Measurements from ENCODE around the gene UNC5A. TPM values are rescaled to one million over a fixed set of nuclear protein-coding genes. Genes with fewer than 3 reads are reported as not detected.
A peak's percentile ranks its signal among the peaks of the same experiment; 100 is the strongest.

UNC5A gene
- total RNA-seq, 2 donors from 2014 or later = 0.89 to 1.4 TPM

DNA sequence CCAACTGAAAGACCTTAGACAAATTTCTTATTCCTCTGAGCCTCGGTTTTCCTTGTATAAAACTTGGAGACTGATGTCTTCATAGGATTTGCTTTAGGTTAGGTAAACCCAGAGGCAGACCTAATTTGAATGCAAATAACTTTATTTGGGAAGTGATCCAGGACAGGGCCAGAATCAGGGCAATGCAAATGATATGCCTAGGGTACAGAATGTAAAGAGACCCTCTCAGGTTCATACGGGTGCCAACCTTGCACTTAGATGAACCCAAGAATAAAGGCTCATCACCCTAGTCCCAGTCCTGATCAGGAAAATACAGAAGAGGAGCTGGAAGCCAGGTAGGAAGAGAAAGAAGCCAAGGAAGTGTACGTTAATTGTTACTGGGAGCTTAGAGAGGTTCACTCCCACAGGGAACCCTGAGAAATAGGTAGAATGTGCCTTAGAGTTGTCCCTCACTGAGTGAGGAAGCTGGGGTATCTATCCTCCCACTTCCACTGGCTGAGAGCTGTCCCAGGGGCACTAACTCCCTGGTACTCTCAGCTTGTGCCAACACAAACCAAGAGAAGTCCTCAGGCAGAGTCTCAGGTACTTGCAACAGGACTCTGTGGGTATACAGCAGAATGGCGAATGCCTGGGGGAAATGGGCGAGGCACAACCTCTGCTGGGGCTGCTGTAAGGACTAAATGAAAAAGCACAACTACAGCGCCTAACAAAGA is 91.9 kb downstream of the UNC5A start:
- Mint-ChIP-seq H3K27ac (no peak overlapping the region), H3K27me3 (ENCODE audit: insufficient read depth) (no peaks in the 10 kb centered on the region), H3K9me3 (no peaks in the 10 kb centered on the region), H3K4me1 (peaks cover 24% of the 10 kb centered on the region), H3K36me3 (ENCODE audit: low read depth) (peaks cover 36% of the 10 kb centered on the region), H3K4me3 (no peak overlapping the region)
- no peak overlapping the region for H3K9ac ChIP-seq (ENCODE audit: extremely low read depth, low read length, poor library complexity, severe bottlenecking)
- H3K9me3 ChIP-seq (ENCODE audit: control insufficient read depth, low read length) = no peaks in the 10 kb centered on the region
- H3K27me3 ChIP-seq (ENCODE audit: control insufficient read depth, insufficient read depth, low read length, poor library complexity, severe bottlenecking) = no peaks in the 10 kb centered on the region
- peaks cover 6% of the 10 kb centered on the region for H3K4me1 ChIP-seq (ENCODE audit: control insufficient read depth, insufficient read depth, low read length)
- no peak overlapping the region for H3K4me3 ChIP-seq (ENCODE audit: low read length)
- no peak overlapping the region for H3K27ac ChIP-seq (ENCODE audit: low read depth, low read length)
- no peak for DNase-seq
- H3K36me3 ChIP-seq (ENCODE audit: control insufficient read depth, insufficient read depth, low read length) = peaks cover 55% of the 10 kb centered on the region
- TF ChIP-seq, protein P1, sequence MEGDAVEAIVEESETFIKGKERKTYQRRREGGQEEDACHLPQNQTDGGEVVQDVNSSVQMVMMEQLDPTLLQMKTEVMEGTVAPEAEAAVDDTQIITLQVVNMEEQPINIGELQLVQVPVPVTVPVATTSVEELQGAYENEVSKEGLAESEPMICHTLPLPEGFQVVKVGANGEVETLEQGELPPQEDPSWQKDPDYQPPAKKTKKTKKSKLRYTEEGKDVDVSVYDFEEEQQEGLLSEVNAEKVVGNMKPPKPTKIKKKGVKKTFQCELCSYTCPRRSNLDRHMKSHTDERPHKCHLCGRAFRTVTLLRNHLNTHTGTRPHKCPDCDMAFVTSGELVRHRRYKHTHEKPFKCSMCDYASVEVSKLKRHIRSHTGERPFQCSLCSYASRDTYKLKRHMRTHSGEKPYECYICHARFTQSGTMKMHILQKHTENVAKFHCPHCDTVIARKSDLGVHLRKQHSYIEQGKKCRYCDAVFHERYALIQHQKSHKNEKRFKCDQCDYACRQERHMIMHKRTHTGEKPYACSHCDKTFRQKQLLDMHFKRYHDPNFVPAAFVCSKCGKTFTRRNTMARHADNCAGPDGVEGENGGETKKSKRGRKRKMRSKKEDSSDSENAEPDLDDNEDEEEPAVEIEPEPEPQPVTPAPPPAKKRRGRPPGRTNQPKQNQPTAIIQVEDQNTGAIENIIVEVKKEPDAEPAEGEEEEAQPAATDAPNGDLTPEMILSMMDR (conservative IDR thresholded peaks at IDR 0.05) = no peak
- 91 to 100% methylated on average over 3 to 6 of the region's 6 CpGs for WGBS, 2 experiments (ENCODE audit: insufficient coverage in 1 of 2, insufficient read length in 1 of 2)

DNA sequence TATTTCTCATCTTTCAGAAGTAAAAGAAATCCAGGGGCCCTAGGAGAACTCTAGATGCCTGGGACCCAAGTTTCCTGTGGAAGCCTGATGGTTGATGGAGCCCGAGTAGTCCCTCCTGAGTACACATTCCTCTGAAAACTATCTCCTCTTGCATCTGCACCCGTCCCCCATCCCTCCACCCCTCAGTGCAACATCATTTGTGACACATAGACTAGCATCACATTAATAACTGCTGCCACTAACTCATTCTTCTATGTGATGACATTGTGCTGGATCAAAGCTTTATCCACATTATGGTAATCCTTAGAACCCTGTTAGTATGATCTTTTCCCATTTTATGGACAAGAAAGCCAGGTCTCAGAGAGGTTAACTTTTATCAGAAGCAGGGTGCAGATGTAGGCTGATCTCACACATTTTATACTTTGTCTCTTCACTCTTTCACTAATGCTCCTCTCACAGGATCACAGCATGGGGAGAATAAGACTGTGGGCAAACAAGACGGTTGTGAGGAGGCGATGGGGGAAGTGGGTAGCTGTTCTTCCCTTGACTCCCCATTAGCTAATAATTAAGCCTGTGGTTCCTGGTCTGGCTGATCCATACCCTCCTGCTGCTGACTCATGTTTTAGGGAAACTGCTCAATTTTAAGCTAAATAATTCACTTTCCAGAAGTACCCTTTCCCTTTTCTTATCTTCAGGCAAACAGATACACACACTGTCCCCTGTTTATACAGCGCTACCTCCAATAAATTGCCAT is 92.7 kb downstream of the UNC5A start:
- Mint-ChIP-seq H3K9me3 (no peaks in the 10 kb centered on the region), H3K4me1 (peaks cover 24% of the 10 kb centered on the region), H3K36me3 (ENCODE audit: low read depth) (peaks cover 41% of the 10 kb centered on the region), H3K27me3 (ENCODE audit: insufficient read depth) (no peaks in the 10 kb centered on the region), H3K27ac (peak overlapping the region; percentile 27), H3K4me3 (peak overlapping the region; percentile 12)
- TF ChIP-seq, protein P1 (conservative IDR thresholded peaks at IDR 0.05) = no peak
- no peaks in the 10 kb centered on the region for H3K27me3 ChIP-seq (ENCODE audit: control insufficient read depth, insufficient read depth, low read length, poor library complexity, severe bottlenecking)
- H3K9me3 ChIP-seq (ENCODE audit: control insufficient read depth, low read length) = no peaks in the 10 kb centered on the region
- peaks cover 63% of the 10 kb centered on the region for H3K36me3 ChIP-seq (ENCODE audit: control insufficient read depth, insufficient read depth, low read length)
- H3K4me3 ChIP-seq (ENCODE audit: low read length) = no peak overlapping the region
- H3K9ac ChIP-seq (ENCODE audit: extremely low read depth, low read length, poor library complexity, severe bottlenecking) = no peak overlapping the region
- 82 to 85% methylated on average over 3 to 5 of the region's 5 CpGs for WGBS, 2 experiments (ENCODE audit: insufficient coverage in 1 of 2, insufficient read length in 1 of 2)
- peaks cover 6% of the 10 kb centered on the region for H3K4me1 ChIP-seq (ENCODE audit: control insufficient read depth, insufficient read depth, low read length)
- no peak for DNase-seq
- no peak overlapping the region for H3K27ac ChIP-seq (ENCODE audit: low read depth, low read length)

DNA sequence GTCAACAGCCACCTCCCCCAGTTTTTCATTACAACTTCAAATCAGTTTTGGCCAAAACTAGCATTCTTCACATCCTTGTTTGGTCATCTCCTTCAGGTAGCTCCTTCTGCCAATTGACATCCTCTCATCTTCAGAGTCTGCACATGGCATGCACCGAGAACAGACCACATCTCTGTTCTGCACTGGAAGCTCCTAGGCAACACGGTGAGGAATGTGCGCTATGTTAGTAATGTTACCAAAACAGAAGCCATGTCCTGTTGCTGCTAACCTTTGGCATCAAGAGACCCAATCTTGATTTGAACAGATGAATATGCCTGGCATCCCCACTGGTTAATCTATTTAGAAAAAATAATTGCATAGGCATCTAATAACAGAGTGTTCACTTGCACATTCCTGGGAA is 93.9 kb downstream of the UNC5A start:
- H3K27me3 Mint-ChIP-seq (ENCODE audit: insufficient read depth) = no peaks in the 10 kb centered on the region
- H3K27me3 ChIP-seq (ENCODE audit: control insufficient read depth, insufficient read depth, low read length, poor library complexity, severe bottlenecking) = no peaks in the 10 kb centered on the region
- H3K9ac ChIP-seq (ENCODE audit: extremely low read depth, low read length, poor library complexity, severe bottlenecking) = no peak overlapping the region
- TF ChIP-seq, protein P1 (conservative IDR thresholded peaks at IDR 0.05) = no peak
- H3K4me1 ChIP-seq (ENCODE audit: control insufficient read depth, insufficient read depth, low read length) = peaks cover 10% of the 10 kb centered on the region
- peaks cover 45% of the 10 kb centered on the region for H3K36me3 Mint-ChIP-seq (ENCODE audit: low read depth)
- 95 to 100% methylated on average over 3 of the region's 3 CpGs for WGBS, 2 experiments (ENCODE audit: insufficient coverage in 1 of 2, insufficient read length in 1 of 2)
- H3K4me3 ChIP-seq (ENCODE audit: low read length) = no peak overlapping the region
- peak overlapping the region; percentile 38 for H3K27ac ChIP-seq (ENCODE audit: low read depth, low read length)
- no peaks in the 10 kb centered on the region for H3K9me3 ChIP-seq (ENCODE audit: control insufficient read depth, low read length)
- no peak for DNase-seq
- H3K4me1 Mint-ChIP-seq = peaks cover 33% of the 10 kb centered on the region
- peak overlapping the region; percentile 59 for H3K27ac Mint-ChIP-seq
- H3K36me3 ChIP-seq (ENCODE audit: control insufficient read depth, insufficient read depth, low read length) = peaks cover 74% of the 10 kb centered on the region
- H3K4me3 Mint-ChIP-seq = no peak overlapping the region
- H3K9me3 Mint-ChIP-seq = no peaks in the 10 kb centered on the region

Data from endodermal cell (in vitro differentiated cells).